PC-3 (cell line): ENCODE data around the gene MAK. TPM values are rescaled to one million over a fixed set of nuclear protein-coding genes. Genes with fewer than 3 reads are reported as not detected.

ENCODE experiments used
- ATAC-seq: fragments of 200-7000 bp; cut with Tn5 transposase; 2 replicates; pipeline ENCODE4 v1.9.1; 2020; ENCODE audit warnings: mild to moderate bottlenecking, moderate library complexity
- BruUV-seq: library from RNA; stranded (reverse); fragments of 400-500 nt; replicated peaks from 2 replicates; lab custom pipeline; 2021; lab: Mats Ljungman, UMichigan
- CTCF ChIA-PET: fragments of 300-600 bp; sonication (Branson Sonifier 250); formaldehyde crosslinking; loops from one replicate; lab custom pipeline; 2022; ENCODE audit warnings: antibody characterized with exemption; lab: Charles Lee
- POLR2A ChIA-PET: fragments of 300-600 bp; sonication (Branson Sonifier 250); formaldehyde crosslinking; loops from one replicate; lab custom pipeline; 2022; ENCODE audit warnings: antibody characterized with exemption; ENCODE audit not compliant: unreplicated experiment; lab: Charles Lee
- DNase-seq: peaks from one replicate; pipeline ENCODE4 v3.0.0-alpha.2; 2015
- H2AFZ ChIP-seq: fragments of 300-600 bp; sonication (generic); 2 replicates; pipeline ENCODE4 v1.6.0; 2016; ENCODE audit warnings: antibody characterized with exemption, low read length
- H3F3A ChIP-seq: fragments of 300-600 bp; sonication (generic); one replicate; pipeline ENCODE4 v1.6.0; 2017; ENCODE audit warnings: antibody characterized with exemption, low read length, control low read depth, mild to moderate bottlenecking; ENCODE audit not compliant: unreplicated experiment
- H3K27ac ChIP-seq: fragments of 300-600 bp; sonication (generic); 2 replicates; pipeline ENCODE4 v1.5.1; 2016; ENCODE audit warnings: mild to moderate bottlenecking, low read length
- H3K27me3 ChIP-seq: fragments of 300-600 bp; sonication (generic); 2 replicates; pipeline ENCODE4 v1.6.1; 2016; ENCODE audit warnings: low read length, mixed read lengths
- H3K36me3 ChIP-seq: fragments of 300-600 bp; sonication (generic); 2 replicates; pipeline ENCODE4 v1.6.1; 2016; ENCODE audit warnings: low read depth, mixed run types, low read length, mixed read lengths
- H3K4me1 ChIP-seq: fragments of 300-600 bp; sonication (generic); 2 replicates; pipeline ENCODE4 v1.5.1; 2016; ENCODE audit warnings: low read length; ENCODE audit not compliant: insufficient read depth
- H3K4me2 ChIP-seq: fragments of 300-600 bp; sonication (generic); 2 replicates; pipeline ENCODE4 v1.6.0; 2016; ENCODE audit warnings: low read length
- H3K4me3 ChIP-seq: fragments of 300-600 bp; sonication (generic); 2 replicates; pipeline ENCODE4 v1.5.1; 2016; ENCODE audit warnings: mild to moderate bottlenecking, low read length, mixed read lengths
- H3K79me2 ChIP-seq: fragments of 300-600 bp; sonication (generic); 2 replicates; pipeline ENCODE4 v1.6.1; 2017; ENCODE audit warnings: low read length, mixed read lengths
- H3K9ac ChIP-seq: fragments of 300-600 bp; sonication (generic); 2 replicates; pipeline ENCODE4 v1.6.0; 2016; ENCODE audit warnings: mild to moderate bottlenecking, low read length
- H3K9me2 ChIP-seq: fragments of 300-600 bp; sonication (generic); replicated peaks from 2 replicates; pipeline ENCODE4 v1.6.1; 2016; ENCODE audit warnings: mixed run types, low read length, mixed read lengths
- H3K9me3 ChIP-seq: fragments of 300-600 bp; sonication (generic); 2 replicates; pipeline ENCODE4 v1.6.1; 2016; ENCODE audit warnings: low read length, mixed read lengths
- H4K20me1 ChIP-seq: fragments of 300-600 bp; sonication (generic); 2 replicates; pipeline ENCODE4 v1.6.1; 2016; ENCODE audit warnings: low read length, mixed read lengths
- CTCF ChIP-seq: fragments of 300-600 bp; sonication (generic); conservative IDR thresholded peaks from 2 replicates; pipeline ENCODE4 v1.5.1; 2017; ENCODE audit warnings: antibody characterized with exemption, low read depth, mild to moderate bottlenecking, low read length
- EZH2 ChIP-seq: fragments of 300-600 bp; sonication (generic); IDR thresholded peaks from one replicate; pipeline ENCODE4 v1.6.1; 2017; ENCODE audit warnings: antibody characterized with exemption, mild to moderate bottlenecking, low read length; ENCODE audit not compliant: unreplicated experiment
- EZH2phosphoT487 ChIP-seq: fragments of 300-600 bp; sonication (generic); IDR thresholded peaks from 2 replicates; pipeline ENCODE4 v1.6.1; 2018; ENCODE audit warnings: mild to moderate bottlenecking, antibody characterized with exemption, low read length, borderline replicate concordance
- intact Hi-C: fragments of 100-400 bp; cut with micrococcal nuclease; formaldehyde crosslinking; loops from 2 replicates; pipeline ENCODE4 v1.9.0; 2023
- total RNA-seq: library from RNA; depleted of rRNA; stranded (reverse); fragments of >200 nt; gene quantifications from 2 replicates; pipeline ENCODE4 v1.2.3, GENCODE V29; 2014

The MAK gene
- total RNA-seq, 1 experiment from 2014 or later, result 0.11 TPM

- H3K27me3 ChIP-seq, result no peaks in the 10 kb centered on the region
- intact Hi-C loops, result no loop called here
- no peak overlapping the region for H3K9ac ChIP-seq
- H3K79me2 ChIP-seq, result no peaks in the 10 kb centered on the region
- H3K9me2 ChIP-seq, result no peaks in the 10 kb centered on the region
- no peaks in the 10 kb centered on the region for H3K4me1 ChIP-seq
- TF ChIP-seq EZH2phosphoT487 (no peak), EZH2 (no peak), CTCF (no peak)
- H3F3A ChIP-seq, result no peaks in the 10 kb centered on the region
- H3K4me2 ChIP-seq, result no peak overlapping the region
- no peak overlapping the region for H2AFZ ChIP-seq
- BruUV-seq, result no TSS peak
- no peak overlapping the region for H3K27ac ChIP-seq
- POLR2A ChIA-PET, result no interaction called here
- no peaks in the 10 kb centered on the region for H3K36me3 ChIP-seq
- H3K4me3 ChIP-seq, result no peak overlapping the region
- H4K20me1 ChIP-seq, result no peaks in the 10 kb centered on the region
- DNase-seq (no peak), ATAC-seq (no peak)
- CTCF ChIA-PET, result no interaction called here
- no peaks in the 10 kb centered on the region for H3K9me3 ChIP-seq
Observed at GRCh38 chr6:10779076-10779475, 59.3 kb downstream of the MAK start.

- H3K27me3 ChIP-seq, result no peaks in the 10 kb centered on the region
- POLR2A ChIA-PET, result no interaction called here
- no TSS peak for BruUV-seq
Observed at GRCh38 chr6:10778230-10778629, 60.1 kb downstream of the MAK start.

More at GRCh38 chr6:10778230-10778629, 60.1 kb downstream of the MAK start:
- no peak overlapping the region for H2AFZ ChIP-seq
- intact Hi-C loops, result no loop called here
- DNase-seq (no peak), ATAC-seq (no peak)
- H4K20me1 ChIP-seq, result no peaks in the 10 kb centered on the region
- no peak overlapping the region for H3K9ac ChIP-seq
- no peaks in the 10 kb centered on the region for H3K9me2 ChIP-seq
- H3K4me1 ChIP-seq, result no peaks in the 10 kb centered on the region
- no peak overlapping the region for H3K4me3 ChIP-seq
- no peak overlapping the region for H3K4me2 ChIP-seq
- H3K9me3 ChIP-seq, result no peaks in the 10 kb centered on the region
- TF ChIP-seq CTCF (no peak), EZH2 (no peak), EZH2phosphoT487 (no peak)
- no peaks in the 10 kb centered on the region for H3K79me2 ChIP-seq
- H3K36me3 ChIP-seq, result no peaks in the 10 kb centered on the region
- no peaks in the 10 kb centered on the region for H3F3A ChIP-seq
- CTCF ChIA-PET, result no interaction called here
- H3K27ac ChIP-seq, result no peak overlapping the region
